ENCODE results near the gene LPCAT2.

DNA sequence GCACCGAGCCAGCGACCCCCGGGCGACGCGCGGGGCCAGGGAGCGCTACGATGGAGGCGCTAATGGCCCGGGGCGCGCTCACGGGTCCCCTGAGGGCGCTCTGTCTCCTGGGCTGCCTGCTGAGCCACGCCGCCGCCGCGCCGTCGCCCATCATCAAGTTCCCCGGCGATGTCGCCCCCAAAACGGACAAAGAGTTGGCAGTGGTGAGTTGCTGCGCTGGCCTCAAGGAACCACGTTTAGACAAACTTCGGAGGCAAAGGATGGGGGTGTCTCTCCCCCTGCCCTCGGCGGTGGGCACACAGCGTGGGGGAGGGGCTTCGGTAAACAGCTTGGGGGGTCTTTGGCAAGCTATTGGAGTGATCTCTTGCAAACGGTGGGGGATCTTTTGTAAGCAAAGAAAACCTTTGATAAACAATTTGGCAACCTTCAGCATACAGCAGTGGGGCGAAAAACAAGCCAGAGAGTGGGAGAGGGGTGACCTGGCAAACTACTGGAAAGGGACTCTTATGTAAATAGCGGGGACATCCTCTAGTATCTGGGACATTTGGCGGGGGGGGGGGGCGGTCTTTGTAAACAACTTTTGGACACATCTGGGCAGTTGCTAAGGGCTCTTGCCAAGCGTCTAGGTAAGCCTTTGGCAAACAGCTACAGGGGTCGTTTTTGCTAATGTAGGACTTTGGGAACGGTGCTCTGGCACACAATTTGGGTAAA is 29.3 kb upstream of the LPCAT2 start:
- TF ChIP-seq, protein P1, sequence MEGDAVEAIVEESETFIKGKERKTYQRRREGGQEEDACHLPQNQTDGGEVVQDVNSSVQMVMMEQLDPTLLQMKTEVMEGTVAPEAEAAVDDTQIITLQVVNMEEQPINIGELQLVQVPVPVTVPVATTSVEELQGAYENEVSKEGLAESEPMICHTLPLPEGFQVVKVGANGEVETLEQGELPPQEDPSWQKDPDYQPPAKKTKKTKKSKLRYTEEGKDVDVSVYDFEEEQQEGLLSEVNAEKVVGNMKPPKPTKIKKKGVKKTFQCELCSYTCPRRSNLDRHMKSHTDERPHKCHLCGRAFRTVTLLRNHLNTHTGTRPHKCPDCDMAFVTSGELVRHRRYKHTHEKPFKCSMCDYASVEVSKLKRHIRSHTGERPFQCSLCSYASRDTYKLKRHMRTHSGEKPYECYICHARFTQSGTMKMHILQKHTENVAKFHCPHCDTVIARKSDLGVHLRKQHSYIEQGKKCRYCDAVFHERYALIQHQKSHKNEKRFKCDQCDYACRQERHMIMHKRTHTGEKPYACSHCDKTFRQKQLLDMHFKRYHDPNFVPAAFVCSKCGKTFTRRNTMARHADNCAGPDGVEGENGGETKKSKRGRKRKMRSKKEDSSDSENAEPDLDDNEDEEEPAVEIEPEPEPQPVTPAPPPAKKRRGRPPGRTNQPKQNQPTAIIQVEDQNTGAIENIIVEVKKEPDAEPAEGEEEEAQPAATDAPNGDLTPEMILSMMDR (IDR thresholded peaks at IDR 0.05): no peak
- TF ChIP-seq POLR2AphosphoS5 (IDR thresholded peaks at IDR 0.05): no peak
